HG02678 (cell line): ENCODE measurements around the gene NEURL3.
A peak's percentile ranks its signal among the peaks of the same experiment; 100 is the strongest.

Experiments
- ATAC-seq: cut with Tn5 transposase; IDR thresholded peaks from one replicate; pipeline ENCODE4 v1.9.1; 2021; ENCODE audit warnings: mild to moderate bottlenecking, moderate library complexity; ENCODE audit not compliant: unreplicated experiment

Gene NEURL3

DNA sequence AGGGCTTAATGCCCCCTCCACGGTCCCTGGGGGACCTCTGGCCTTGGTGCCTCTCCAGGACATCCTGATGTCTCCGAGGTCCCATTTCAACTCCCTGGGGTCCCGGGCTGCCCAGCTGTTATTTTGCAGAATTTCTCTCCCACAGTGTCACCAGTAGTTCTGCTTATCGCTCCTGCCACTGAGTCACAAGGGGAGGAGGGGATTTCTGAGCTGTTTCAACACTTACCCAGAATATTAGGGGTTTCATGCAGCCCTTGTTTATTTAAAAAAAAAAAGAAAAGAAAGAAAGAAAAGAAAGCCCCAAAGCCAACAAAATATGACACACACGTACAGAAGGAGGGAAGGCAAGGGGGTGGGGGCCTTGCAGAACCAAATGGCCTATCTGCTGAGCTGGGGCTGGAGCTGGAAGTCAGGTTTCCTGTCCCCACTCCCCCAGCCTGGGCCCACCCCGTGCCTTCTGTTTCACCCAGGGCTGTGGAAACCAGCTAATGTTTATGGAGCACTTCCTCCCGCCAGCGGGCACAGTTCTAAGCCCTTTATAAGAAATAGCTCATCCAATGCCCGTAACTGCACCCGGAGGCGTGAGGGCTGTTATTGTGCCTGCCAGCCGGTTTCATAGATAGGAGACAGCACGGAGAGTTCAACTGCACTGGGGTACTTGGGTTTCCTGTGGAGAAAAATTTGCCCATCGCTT, 23.0 kb upstream of the NEURL3 start:
- ATAC-seq = no peak

DNA sequence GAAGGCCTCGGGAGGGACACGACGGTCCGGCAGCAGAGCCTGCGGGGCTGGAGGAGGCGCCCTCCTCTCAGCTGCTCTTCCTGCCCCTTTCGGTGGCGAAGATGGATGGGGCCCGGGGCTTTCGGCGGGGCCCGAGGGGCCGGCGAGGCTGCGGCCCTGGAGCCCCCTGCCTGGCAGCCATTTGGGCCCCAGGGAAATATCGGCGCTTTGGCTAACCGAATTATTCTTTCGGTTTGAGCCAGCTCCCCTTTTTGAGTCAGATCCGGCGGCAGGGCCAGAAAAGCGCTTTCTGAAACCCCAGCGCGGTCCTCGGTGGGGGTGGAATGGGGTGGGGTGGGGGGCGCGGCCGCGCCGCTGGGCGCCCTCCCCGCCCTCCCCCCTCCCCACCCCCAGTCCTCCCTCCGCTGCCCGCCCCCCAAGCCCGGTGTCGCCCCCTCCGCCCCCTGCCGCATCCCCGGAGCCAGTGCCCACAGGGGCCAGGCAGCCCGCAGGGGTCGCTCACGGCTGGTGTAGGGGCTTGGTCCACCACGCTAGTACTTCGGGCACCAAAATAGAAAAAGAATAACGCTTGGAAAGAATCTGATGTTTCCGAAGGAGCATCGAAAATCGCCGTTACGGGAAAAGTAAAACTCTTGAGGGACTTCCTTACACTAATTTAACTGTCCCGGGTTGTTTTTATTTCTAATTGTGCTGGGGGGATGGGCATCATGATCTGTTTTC, 22.3 kb upstream of the NEURL3 start:
- no peak for ATAC-seq

DNA sequence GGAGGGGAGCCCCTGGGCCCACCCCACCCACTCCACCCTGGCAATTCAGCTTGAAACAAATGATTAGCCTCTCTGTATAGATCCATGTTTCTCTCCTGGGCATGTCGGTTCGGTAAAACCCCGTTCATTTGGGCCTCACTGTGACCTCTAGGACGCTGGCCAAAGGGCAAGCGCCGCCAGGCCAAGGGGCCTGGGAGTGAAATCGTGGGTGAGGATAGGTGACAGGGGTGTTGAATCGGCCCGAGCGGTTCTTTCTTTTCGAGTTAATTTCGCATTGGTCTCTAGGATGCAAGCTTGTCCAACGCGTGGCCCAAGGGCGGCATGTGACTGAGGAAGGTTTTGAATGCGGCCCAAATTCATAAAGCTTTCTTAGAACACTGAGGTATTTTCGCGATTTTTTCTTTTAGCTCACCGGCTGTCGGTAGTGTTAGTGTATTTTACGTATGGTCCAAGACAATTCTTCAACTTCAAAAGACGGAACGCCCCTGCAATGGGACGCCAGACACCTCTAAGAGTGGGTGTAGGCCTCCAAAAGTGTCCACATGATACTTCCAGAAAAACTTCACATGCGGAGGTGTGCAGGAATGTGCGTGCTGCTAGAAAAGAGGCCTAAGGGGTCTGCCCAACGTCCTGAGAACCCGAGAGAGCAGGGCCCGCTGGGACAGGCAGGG, 21.6 kb upstream of the NEURL3 start:
- no peak for ATAC-seq

DNA sequence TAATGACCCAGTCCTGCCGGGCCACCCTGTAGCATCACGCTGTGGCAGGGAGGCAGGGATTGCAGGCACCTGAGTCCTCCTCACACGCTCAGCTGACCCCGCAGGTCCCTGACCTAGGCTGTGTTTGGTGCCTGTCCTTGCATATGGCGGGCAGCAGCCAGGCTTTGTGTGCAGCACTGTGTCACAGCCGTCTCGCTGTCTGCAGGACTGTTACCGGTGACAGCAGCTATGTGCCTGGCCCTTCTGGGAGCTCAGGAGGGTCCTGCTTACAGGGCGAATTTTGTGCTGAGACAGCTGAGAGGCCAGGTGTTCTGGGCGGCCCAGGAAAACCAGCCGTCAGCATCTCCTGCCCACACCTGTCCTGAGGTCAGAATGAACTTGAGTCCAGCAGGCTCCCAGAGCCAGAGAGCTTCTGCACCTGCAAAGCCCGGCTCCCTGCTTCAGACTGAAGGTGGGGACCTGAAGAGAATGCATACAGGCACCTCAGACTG, 21.0 kb upstream of the NEURL3 start:
- ATAC-seq = no peak

DNA sequence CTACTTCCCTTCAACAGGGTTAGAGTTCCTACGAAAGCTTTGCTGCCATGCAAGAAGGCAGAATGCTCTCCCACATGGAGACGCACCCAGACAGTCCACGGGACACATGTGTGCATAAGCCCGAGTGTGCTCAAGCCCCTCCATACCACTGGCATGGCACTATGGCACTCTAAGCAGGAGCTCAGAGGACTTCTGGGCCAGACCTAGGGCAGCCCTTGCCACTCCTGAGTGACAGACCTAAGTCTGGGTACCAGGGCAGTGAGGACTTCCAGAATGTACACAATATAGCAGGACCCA, 20.0 kb upstream of the NEURL3 start:
- no peak for ATAC-seq

DNA sequence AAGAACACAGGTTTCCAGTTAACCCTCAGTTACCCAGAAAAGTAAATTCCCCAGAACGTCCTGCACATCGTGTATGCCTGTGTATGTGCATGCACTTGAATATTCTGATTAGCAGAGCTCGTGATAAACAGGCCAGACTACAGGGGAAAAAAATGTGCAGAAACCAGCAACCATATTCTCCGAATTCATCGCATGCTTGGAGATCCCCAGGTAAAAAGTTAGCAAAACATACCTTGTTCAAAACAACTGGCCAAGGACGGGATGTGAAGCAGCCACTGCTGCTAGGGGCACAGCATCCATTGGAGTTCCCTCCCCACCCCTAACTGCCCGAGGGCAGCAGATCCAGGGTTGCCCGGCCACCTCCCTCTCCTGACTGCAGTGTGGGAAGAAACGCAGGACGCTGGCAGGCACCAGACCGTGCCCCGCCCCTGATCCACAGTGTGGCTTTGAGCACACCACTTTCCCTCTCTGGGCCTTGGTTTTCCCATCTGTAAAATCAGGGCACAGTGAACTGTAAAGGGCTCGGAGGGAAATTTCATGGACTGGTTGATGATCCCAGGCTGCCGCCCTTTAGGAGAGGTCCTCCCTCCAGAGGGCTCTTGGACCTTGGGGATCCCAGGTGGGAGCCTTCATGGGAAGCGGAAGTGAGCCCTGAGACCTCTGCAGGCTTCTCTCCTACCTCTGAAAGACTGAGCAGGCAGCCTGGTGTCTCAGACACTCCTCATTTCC, 19.5 kb upstream of the NEURL3 start:
- ATAC-seq = no peak

DNA sequence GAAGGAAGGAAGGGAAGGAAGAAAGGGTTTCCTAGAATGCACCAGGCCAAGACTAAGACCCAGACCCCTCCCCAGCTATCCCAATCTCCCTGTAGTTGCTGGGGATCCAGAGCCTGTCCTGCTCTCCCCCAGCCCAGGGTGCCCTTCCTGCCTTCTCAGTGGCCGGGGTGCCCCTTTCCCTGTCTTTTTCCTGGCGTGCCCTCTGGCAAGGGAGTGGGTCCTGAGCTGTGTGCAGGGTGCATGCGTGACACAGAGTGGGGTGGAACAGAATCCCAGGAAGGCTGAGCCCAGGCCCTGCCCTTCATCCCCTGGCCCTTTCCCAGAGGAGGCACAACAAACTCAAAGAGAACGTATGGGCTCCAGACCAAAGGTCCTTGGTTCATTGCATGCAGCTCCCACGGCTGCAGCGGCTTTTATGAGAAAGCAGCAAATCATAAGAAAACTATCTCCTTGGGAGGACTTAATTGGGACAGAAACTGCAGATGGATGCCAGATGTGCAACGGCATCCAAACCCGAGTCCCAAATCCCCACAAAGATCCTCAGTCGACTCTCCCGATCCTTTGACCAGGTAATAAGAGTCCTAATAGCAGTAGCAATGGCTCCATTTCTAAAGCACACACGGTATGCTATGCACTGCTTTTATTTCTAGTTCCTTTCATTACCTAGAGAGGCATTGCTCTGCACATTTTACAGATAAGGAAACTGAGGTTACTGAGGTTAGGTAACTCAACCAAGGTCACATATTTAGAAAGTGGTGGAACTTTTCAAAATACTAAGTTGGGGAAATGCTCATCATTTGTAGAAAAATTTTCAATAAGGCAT, 18.7 kb upstream of the NEURL3 start:
- ATAC-seq = no peak

DNA sequence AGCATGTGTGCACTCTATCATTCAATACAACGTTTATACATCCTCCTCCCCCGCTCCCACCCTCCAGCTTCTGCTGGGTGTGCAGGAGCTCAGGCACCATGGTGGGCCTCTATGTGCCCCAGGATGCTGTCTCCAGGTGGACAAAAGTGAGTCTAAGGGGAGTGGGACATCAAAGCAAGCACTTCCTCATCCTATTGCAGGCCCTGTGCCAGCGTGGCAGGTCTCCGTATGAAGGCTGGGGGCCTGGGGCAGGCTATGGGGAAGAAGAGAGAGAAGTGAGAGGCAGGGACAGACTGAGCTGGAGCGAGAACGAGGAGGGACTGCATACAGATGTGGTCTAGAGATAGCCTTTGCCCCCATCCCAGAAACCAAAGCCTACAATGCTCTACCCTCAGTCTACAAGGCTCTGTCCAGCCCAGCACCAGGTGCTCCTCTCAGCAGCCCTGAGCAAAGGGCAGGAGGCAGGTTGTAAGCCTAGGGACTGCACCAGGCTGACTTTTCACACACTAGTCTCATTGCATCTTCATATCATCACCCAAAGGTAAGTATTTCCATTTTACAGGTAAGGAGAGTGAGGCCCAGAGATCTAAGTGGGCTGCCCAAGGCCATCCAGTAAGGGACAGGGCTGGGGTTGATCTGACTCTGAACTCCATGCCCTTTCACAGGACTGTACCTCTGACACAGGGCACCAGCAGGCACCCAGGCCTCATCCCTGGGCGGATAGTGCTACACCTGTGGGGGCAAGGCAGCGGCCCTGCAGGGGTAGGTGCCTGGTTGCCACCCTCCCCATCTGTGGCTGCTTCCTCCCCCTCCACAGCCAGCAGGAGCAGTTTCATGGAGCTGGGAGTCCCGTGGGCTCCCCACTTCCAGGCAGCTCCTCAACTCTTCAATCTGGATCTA, 17.4 kb upstream of the NEURL3 start:
- ATAC-seq = no peak

DNA sequence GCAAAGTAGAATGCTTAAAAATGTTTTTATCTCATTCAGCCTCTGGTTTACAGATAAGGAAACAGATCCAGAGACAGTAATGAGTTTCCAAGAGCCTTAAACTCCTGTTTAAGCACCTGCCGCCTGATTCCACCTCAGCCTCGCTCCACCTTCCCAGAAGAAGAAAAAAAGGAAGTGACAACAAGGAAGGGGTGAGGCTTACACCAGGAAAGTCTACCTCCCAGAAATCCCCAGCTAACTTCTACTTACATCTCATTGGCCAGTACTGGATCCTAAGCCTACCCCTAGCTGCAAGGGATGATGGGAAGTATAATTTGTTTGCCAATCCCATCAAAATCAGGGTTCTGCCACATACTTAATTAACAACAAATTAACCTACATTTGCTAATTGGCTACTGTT, 16.1 kb upstream of the NEURL3 start:
- ATAC-seq = no peak

DNA sequence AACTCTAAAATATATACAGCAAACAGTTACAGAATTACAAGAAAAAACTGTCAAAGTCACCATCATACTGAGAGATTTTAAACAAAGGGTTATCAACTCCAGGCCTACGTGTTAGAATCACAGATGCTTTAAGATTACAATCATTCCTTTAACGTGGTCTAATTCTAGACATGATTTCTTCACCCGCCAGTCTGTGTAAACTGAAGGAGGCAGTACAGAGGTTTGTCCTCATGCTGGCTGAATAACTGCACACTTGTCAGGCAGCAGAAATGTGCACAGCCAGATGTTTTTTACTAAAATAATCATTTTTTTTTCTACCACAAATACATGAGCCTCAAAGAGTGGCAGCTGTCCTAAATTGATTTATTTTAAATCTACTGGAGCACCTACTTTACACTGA, 15.5 kb upstream of the NEURL3 start:
- no peak for ATAC-seq

DNA sequence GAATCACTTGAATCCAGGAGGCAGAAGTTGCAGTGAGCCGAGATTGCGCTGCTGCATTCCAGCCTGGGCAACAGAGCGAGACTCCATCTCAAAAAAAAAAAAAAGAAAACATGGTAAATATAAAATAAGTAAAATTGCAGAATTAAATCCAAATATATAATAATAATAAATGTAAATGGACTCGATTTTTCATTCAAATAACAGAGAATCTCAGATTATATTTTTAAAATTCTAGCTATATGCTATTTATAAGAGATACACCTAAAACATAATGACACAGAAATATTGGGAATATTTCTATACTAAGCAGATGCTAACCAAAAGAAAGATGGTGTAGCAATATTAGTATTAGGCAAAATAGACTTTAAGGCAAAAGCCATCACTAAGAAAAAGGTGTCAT, 15.1 kb upstream of the NEURL3 start:
- ATAC-seq = no peak

DNA sequence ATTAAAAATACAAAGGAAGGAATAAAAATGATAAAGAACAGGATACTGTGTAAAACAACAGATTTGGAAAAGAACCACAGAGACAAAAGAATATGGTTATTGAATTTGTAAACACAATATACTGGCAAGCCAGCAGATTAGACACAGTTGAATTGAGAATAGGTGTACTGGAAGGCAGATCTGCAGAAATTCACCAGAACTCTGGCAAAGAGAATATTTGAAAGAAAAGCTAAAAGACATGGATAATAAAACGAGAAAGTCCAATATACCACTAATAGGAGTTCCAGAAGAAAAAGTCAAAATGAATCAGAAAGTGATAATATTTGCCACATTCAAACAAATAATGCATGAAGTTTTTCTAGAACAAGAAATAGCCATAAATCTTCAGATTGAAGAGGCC, 11.9 kb upstream of the NEURL3 start:
- ATAC-seq = no peak

DNA sequence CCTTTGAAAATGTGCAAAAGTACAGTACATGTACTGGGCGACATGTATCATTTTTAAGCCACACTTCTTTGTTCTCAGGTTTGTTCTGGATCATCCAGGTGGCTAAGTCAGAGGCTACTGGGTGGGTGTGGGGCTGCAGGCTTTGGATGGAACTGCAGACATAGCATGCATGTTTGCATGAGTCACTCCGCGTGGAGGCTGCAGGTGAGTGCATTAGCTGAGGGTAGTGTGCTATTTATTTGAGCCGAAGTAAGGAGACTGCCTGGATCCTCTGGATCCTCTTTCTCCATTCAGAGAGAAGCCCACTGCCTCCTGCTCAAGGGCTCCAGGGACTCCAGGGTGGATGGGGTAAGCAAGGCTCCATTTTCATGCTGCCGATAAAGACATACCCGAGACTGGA, 9.4 kb upstream of the NEURL3 start:
- ATAC-seq = no peak

DNA sequence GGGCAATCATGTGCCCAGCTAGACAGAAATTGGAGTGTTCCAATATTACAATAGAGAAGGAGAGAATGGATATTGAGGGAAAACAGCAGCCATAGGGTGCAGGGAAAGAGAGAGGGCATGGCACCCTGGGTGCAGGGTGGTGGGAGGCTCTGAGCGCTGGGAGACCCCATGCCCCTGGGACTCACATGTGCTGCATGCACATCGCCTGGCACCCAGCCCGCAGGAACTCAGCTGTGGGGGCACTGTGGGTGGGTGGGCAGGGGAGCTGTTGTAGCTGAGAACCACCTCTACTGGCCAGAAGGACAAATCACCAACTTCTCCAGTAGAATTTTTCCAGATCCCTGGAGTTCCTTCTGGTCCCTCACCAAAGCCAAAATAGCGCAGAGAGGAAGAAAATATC, 7.2 kb upstream of the NEURL3 start:
- no peak for ATAC-seq

DNA sequence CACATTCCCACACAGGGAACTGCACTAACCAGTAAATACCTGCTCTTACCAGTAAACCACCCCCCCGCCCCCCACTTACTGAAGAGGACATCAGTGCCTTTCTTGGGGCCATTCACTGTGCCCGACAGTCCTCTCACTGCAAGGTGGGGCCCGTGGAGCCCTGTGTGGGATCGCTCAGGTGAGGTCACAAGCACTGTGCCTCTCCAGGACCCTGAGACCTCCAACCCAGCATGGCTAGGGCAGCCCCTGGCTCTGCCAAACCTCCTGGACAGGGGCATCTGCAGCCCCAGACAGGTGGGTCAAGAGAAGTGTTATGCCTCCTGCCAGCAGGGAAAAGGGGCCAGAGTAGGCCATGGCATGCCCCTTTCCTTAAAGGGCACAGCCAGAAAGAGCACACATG, 6.7 kb upstream of the NEURL3 start:
- no peak for ATAC-seq

DNA sequence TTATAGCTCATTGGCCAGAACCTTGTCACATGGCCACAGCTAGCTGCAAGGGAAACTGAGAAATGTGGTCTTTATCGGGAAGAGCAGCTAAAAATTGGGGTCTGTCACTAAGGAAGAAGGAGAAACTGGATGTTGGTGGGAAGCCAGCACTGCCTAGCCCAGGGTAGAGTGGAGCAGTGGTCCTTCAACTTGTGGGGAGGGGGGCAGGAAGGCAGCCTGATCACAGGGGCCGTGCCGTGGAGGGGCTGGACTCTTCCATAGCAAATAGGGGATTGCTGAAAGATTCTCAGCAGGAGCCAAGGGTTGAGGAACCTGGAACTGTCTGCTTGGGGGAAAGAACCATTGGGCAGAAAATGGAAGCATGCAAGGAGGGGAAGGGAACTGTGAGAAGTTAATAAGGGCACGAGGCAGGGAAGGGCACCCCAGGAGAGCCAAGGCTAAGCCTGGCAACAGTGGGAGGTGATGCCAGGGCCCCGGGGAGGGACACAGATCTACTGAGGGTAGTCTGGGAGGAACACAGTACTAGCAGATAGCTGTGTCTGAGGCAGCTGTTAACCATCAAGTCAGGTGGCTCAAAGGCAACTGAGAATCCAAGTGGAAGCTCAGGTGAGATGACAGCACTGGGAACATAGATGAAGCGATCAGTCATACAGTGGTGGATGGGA, 5.9 kb upstream of the NEURL3 start:
- no peak for ATAC-seq

DNA sequence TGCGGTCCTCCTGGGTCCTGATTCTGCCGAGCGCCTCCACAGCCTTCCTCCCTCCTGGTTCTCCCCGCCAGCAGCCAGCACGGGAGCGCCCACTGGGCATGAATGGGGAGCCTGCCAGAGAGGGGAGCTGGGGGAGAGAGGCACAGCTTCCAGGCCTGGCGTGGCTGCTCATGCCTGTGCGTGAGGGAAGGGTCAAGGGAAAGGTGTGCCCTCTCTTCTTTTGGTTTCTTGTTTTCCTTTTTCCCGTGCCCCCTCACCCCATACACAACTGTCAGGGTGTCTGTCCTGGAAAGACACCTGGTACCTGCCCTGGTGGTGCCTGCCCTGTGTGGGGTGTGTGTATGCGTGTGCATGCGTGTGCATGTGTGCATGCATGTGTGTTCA, 4.7 kb upstream of the NEURL3 start:
- no peak for ATAC-seq

DNA sequence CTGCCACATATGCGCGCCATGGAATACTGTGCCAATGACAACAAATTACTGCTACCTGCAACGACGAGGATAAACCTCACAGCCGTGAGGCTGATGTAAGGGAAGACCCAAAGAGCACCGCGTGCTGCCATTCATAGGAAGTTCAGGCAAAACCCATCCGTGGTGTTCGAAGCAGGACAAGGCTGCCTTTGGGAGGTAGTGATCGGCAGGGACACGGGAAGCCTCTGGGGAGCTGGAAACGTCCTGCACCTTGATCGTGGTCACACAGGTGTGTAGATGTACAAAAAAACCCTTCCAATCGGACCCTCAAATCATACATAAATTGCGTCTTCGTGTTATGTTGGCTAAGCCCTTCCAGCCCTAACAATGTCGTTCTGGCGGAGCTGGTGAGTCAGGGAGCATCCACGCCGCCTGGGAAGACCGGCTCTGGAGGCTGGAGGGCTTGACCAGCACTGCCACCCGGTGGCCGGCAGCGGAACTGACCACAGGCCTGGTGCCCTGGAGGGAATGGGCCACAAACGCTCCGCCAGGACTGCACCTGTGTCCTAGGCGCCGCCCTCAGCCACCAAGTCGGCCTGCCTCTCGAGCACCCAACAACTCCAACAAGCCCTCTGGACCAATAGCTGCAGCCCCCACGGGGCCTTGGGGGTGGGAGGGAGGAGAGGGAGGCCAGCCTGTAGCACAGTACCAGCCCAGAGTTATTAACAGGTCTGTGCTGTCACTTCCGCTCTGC, 4.1 kb upstream of the NEURL3 start:
- ATAC-seq = peak; percentile 68
